NCI-H1048 (cell line): ENCODE measurements around the gene CCNT1.
"Not testable (repeated sequence)": the region's sequence is repeated elsewhere in the genome, so short reads cannot be mapped to it uniquely, and the experiment has no call there.

Source experiments
- DNase-seq: peaks from one replicate; lab custom pipeline; 2025; lab: John Stamatoyannopoulos, UW

The CCNT1 gene

DNA sequence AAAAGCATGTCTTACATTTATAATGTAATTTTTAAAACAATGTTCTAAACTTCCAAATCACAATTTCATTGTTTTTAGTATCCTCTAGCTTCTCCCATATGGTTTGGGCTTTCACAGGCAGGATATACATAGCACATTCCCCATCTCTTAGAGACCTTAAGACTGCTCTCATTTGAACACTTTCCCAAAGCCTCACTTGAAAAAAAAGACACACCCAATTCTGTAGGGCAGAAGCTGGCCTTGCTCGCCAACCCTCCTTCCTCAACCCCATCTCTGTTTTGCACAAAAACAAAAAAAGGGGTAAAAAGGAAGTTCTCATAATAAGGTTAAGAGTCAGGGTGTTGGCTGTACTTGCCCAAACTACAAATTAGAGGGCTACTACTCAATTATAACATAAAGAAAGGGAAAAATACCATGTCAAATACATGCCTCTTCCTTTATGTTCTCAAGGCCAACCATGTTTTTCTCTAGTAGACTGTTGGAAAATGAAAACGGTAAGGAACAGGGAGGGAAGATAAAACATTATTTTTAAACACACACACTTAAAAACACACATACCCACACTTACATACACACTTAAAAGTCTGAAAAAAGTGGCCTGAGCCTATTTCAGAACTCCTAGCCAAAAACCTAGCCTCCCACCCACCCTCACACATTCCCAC is 24.6 kb downstream of the CCNT1 start:
- no peak for DNase-seq

GRCh38 chr12:48690990-48691389 is 25.5 kb downstream of the CCNT1 start:
- DNase-seq: no peak

DNA sequence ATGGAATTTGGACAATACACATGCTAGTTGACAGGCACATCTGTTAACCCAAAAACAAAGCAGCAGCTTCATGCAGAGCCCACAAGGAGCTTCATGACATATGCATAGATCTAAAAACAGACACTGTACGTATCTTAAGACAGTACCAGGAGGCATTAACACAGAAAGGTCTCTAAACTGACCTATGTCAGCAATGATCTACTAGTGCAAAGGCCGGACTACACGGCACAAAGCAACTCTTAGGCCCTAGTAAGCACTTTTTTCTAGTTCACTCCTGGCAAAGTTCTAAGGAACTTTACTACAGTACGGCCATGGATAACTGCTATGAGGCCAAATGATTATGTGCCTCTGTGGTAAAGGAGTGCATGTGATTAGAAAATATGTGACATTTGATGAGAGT is 26.1 kb downstream of the CCNT1 start:
- no peak for DNase-seq

DNA sequence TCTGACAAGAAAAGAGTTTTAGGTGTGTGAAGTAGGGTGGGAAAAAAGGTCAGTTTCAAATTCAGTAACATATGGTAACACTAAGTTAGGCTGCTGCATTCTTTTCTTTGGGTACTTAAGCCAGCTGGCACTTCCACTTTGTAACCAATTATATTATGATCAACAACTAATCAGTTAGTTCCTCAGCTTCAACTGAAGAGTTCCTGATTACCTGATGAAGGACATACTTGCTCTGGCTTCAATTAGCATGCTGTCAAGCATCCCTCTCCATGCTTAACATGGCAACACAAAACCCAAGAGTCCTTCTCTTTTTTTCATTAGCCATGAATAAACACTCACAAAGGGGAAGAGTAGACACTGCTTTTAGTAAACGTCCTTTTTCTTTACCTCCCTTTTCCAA is 27.7 kb downstream of the CCNT1 start:
- DNase-seq: no peak

GRCh38 chr12:48687592-48687991 is 28.9 kb downstream of the CCNT1 start:
- DNase-seq: no peak

- no peak for DNase-seq
These were observed 29.7 kb downstream of the CCNT1 start for GRCh38 chr12:48686615-48687334.

- DNase-seq: no peak
These were observed 30.4 kb downstream of the CCNT1 start for GRCh38 chr12:48686037-48686595.

DNA sequence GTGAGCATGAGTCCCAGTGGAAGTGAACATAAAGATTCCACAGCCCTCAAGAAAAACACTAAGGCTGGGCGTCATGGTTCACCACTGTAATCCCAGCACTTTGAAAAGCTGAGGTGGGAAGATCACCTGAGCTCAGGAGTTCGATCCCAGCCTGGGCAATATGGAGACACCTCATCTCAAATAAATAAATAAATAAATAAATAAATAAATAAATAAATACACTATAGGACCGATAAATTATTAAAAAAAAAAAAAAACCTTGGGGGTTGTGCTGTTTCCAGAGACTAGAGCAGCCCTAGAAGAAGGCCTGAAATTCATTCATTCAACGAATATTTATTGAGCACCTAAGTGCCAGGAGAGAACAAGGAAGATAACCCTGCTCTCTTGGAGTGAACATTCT is 33.0 kb downstream of the CCNT1 start:
- DNase-seq: no peak

GRCh38 chr12:48682927-48683326 is 33.6 kb downstream of the CCNT1 start:
- no peak for DNase-seq

GRCh38 chr12:48682533-48682905 is 34.0 kb downstream of the CCNT1 start:
- DNase-seq: not testable (repeated sequence)

GRCh38 chr12:48681710-48682532 is 34.6 kb downstream of the CCNT1 start, which contains the start of gene KANSL2:
Gene KANSL2, minus strand, starts transcription at chr12:48682238. Its CDS starts 606 bp downstream, at chr12:48681632.
- peak; percentile 96 for DNase-seq

- DNase-seq: no peak
These were observed 35.2 kb downstream of the CCNT1 start for GRCh38 chr12:48681399-48681709.

- no peak for DNase-seq
These were observed 35.6 kb downstream of the CCNT1 start for GRCh38 chr12:48680861-48681260.

DNA sequence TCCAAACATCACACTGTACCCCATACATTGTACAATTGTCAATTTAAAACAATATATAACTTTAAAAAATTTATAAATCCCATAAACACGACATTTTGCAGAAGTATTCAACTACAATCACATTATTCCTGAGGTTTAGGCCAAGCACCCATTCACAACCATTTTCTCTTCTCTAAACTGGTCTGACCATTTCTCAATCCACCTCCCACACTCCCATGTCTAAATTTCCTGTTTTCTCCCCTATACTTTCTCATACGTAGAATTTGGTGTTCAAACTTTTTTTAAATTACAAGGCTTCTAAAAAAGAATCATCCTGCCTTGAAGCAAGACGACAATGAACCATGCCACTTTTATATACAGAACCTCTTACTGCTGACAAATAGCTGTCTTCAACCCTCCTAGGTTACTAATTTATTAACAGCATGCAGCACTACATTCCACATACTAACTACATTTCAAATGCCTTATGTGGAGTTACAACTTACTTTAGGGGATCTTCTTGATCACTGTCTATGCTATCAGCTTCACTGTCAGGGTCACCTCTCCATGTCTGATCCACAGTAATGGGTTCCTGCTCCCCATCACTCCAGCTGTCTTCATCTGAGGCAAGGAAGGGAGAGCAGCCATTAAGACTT is 37.8 kb downstream of the CCNT1 start:
- DNase-seq: no peak

- no peak for DNase-seq
These were observed 45.2 kb downstream of the CCNT1 start for GRCh38 chr12:48671231-48671856.

GRCh38 chr12:48668996-48669395 is 47.5 kb downstream of the CCNT1 start:
- DNase-seq: no peak

DNA sequence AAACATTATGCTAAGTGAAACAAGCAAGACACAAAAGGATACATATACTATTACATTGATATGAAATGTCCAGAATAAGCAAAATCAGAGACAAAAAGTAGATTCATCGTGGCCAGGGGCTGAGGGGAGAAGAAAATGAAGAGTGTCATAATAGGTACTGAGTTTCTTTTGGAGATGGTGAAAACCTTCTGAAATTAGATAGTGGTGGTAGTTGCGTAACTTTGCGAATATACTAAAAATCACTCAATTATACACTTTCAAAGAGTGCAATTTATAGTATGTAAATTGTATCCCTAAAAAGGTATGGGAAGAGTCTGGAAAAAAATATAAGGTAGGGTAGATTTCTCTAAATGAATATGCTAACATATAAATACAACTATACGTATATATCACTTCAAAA is 56.6 kb downstream of the CCNT1 start:
- no peak for DNase-seq

- no peak for DNase-seq
These were observed 64.8 kb downstream of the CCNT1 start for GRCh38 chr12:48651681-48652080.

- not testable (repeated sequence) for DNase-seq
These were observed 71.2 kb downstream of the CCNT1 start for GRCh38 chr12:48645354-48645753.

DNA sequence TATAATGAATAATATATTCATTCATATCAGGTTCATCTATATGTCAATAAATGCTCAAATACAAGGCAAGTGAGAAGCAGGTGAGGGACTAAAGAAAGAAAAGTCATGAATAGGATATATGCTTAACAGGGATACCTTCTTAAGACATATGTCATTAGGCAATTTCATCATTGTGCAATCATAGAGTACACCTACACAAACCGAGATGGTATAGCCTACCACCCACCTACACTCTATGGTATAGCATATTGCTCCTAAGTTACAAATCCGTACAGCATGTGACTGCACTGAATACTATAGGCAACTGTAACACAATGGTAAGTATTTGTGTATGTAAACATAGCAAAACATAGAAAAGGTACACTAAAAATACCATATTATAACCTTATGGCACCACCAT is 73.5 kb downstream of the CCNT1 start:
- DNase-seq: no peak

GRCh38 chr12:48641752-48642555 is 74.6 kb downstream of the CCNT1 start:
- not testable (repeated sequence) for DNase-seq
